ENCODE measurements around the gene PAEP.
"Not testable (repeated sequence)": the region's sequence is repeated elsewhere in the genome, so short reads cannot be mapped to it uniquely, and the experiment has no call there.

Gene PAEP

DNA sequence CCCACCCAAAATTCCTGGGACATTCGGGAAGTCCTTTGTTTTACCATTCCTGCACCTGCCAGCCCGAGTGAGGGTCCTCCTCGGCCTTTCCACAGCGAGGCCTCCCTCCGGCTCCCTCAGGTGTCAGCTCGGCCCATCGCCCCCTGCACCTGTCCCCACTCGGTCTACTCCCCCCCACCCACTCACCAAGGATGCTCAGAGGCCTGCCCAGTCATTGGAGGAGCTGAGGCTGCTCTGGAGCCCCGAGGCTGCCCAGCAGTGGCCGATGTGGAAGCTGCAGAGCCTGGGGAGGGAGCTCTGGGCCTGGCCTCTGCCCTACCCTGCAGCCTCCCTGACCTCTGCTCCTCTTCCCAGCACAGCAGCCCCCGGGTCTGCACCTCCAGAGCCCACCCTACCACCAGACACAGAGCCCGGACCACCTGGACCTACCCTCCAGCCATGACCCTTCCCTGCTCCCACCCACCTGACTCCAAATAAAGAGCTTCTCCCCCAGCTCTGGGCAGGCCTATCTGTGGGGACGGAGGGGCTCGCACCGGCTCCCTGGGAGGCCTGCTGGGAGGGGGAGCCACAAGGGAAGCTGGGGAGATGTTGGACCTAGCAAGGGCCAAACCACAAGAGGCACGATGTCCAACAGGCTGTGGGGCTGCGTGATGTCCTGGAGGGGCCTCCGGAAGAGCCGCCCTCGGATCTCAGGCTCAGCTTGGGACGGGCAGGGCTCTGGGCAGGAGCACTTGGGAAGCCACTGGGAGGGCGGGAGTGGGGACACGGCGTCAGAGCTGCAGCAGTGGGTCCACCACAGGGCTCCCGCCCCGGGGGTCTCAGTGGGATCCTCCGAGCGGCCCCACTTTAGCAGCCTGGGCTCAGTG is 11.8 kb upstream of the PAEP start:
- not testable (repeated sequence) for FAIRE-seq; DNase-seq (ENCODE audit: extremely low spot score, insufficient read length, low read depth)

- no peak for FAIRE-seq
- DNase-seq (ENCODE audit: extremely low spot score, insufficient read length, low read depth) = no peak
Measured at GRCh38 chr9:135550344-135550918, 11.1 kb upstream of the PAEP start.

GRCh38 chr9:135551031-135551430 is 10.5 kb upstream of the PAEP start:
- DNase-seq (ENCODE audit: extremely low spot score, insufficient read length, low read depth) = no peak
- FAIRE-seq = no peak

DNA sequence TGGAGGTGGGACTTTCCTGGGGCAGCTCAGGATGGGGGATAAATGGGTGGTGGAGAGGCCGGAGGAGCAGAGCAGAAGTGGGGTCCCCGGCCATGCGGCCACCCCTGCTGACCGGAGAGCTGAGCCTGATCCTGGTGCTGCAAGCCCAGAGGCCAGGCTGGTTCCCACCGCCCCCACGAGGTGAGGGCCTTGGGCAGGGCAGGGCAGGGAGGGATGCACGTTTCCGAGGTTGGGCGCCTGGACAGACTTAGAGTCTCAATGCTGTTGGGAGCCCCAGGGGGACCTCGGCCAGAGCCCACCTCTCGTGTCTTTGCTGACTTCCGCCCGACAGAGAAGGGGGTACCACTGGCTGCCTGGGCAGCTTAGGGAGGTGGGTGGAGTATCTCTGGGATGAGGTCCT is 10.1 kb upstream of the PAEP start:
- DNase-seq (ENCODE audit: extremely low spot score, insufficient read length, low read depth) = no peak

GRCh38 chr9:135552021-135552697 is 9.4 kb upstream of the PAEP start:
- FAIRE-seq (no peak), DNase-seq (ENCODE audit: extremely low spot score, insufficient read length, low read depth) (no peak)

More for the DNA sequence above, 10.1 kb upstream of the PAEP start:
- FAIRE-seq = no peak

- FAIRE-seq (no peak), DNase-seq (ENCODE audit: extremely low spot score, insufficient read length, low read depth) (no peak)
Measured at GRCh38 chr9:135552698-135553171, 8.8 kb upstream of the PAEP start.

DNA sequence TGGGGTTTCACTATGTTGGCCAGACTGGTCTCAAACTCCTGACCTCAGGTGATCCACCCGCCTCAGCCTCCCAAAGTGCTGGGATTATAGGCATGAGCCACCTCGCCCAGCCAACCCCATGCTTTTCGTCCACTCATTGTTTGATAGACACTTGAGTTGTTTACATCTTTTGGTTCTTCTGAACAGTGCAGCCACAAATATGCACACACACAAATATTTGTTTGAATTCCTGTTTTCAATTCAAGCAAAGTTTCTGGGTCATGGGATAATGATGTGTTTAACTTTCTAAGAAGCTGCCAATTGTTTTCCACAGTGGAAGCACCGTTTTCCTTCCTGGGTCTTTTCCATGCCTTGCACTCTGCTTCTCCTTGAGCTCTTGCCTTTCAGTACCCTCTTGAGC is 6.8 kb upstream of the PAEP start:
- no peak for FAIRE-seq

GRCh38 chr9:135555203-135555602 is 6.4 kb upstream of the PAEP start:
- FAIRE-seq (no peak), DNase-seq (ENCODE audit: extremely low spot score, insufficient read length, low read depth) (no peak)

More for the DNA sequence above, 6.8 kb upstream of the PAEP start:
- DNase-seq (ENCODE audit: extremely low spot score, insufficient read length, low read depth) = no peak

- FAIRE-seq (no peak), DNase-seq (ENCODE audit: extremely low spot score, insufficient read length, low read depth) (no peak)
Measured at GRCh38 chr9:135555910-135556309, 5.6 kb upstream of the PAEP start.

- FAIRE-seq (no peak), DNase-seq (ENCODE audit: extremely low spot score, insufficient read length, low read depth) (no peak)
Measured at GRCh38 chr9:135559606-135560005, 1.9 kb upstream of the PAEP start.

- no peak for DNase-seq (ENCODE audit: extremely low spot score, insufficient read length, low read depth)
- no peak for FAIRE-seq
Measured at GRCh38 chr9:135562235-135562745, 734 bp downstream of the PAEP start.

DNA sequence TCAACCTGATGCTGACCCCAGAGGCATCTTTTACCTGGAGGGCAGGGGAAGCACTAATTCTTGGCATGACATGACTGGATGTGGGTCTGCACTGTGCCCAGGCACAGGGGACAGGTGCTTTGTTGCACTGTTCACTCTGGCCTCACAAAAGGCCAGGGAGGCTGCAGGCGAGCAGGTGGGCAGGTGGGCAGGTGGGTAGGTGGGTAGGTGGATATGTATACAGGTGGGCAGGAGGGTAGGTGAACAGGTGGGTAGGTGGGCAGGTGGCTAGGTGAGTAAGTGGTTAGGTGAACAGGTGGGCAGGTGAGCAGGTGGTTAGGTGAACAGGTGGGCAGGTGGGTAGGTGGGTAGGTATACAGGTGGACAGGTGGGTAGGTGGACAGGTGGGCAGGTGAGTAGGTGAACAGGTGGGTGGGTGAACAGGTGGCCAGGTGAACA is 1.5 kb downstream of the PAEP start:
- FAIRE-seq (no peak), DNase-seq (ENCODE audit: extremely low spot score, insufficient read length, low read depth) (no peak)

- no peak for DNase-seq (ENCODE audit: extremely low spot score, insufficient read length, low read depth)
- no peak for FAIRE-seq
Measured at GRCh38 chr9:135563858-135564257, 2.3 kb downstream of the PAEP start.

GRCh38 chr9:135565141-135565628 is 3.6 kb downstream of the PAEP start:
- no peak for DNase-seq (ENCODE audit: extremely low spot score, insufficient read length, low read depth)
- FAIRE-seq = no peak

DNA sequence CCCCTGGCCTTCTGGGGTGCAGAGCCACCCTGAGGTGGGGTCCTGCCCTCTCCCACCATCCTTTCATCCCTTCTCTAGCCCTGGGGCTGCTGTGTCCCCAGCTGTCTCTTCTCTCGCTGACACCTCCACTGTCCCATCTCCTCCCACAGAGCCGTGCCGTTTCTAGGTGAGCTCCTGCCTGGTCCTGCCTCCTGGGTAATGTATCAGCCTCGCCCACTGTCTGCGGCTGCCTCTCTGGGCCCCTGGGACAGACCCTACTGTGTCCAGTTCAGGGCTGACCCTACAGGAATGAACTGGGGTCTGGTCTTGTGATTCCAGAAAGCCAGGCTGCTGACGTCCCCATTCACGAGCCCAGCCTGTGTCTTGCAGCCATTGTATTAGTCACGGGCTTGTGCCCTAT is 4.1 kb downstream of the PAEP start:
- no peak for DNase-seq (ENCODE audit: extremely low spot score, insufficient read length, low read depth)
- FAIRE-seq = no peak

- DNase-seq (ENCODE audit: extremely low spot score, insufficient read length, low read depth) = no peak
Measured at GRCh38 chr9:135566552-135566951, 5.0 kb downstream of the PAEP start.

DNA sequence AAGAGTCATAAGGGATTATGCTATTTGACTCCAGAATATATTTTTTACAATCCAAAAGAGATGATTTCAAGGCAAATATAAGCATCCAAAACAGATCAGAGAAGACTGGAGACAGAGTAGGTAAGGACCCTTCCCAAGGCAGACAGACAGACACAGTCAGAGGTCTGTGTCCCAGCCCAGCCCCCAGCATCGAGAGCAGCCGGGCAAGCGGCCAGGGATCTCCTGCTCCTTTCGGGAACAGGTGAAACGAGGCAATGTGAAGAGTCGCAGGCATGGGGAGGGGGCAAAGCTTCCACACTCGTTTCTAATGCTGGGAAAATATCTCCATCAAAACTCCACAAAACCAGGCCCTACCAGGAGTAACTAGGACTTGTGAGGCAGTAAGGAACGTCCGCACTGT is 5.8 kb downstream of the PAEP start:
- DNase-seq (ENCODE audit: extremely low spot score, insufficient read length, low read depth) = no peak
- no peak for FAIRE-seq

More at GRCh38 chr9:135566552-135566951, 5.0 kb downstream of the PAEP start:
- FAIRE-seq = no peak

DNA sequence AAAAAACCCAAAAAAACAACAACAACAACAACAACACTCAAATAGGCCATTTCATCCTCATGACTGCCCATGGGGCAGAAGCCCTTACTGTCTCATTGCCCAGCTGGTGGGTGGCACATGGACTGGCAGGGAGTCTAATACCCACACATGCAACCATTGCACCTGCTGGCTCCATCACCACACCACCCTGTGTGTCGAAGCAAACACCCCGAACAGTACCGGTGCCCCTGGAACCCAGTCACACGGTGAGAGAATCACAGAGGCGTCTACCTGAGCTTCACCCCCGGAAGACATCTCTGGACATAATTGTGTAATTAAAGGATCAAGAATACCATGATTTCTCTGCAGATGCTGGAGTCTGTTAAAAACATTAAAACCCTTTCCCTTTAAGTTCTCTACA is 6.5 kb downstream of the PAEP start:
- no peak for FAIRE-seq
- DNase-seq (ENCODE audit: extremely low spot score, insufficient read length, low read depth) = no peak

GRCh38 chr9:135570456-135570855 is 8.9 kb downstream of the PAEP start:
- FAIRE-seq = no peak
- DNase-seq (ENCODE audit: extremely low spot score, insufficient read length, low read depth) = no peak

GRCh38 chr9:135572233-135572632 is 10.7 kb downstream of the PAEP start:
- FAIRE-seq (no peak), DNase-seq (ENCODE audit: extremely low spot score, insufficient read length, low read depth) (no peak)
